Measurements from ENCODE around the gene USP24.

USP24 gene

GRCh38 chr1:55249646-55250398, 34.7 kb upstream of the USP24 start:
- Histone ChIP-seq H4K20me1 (ENCODE audit: insufficient read depth, low read length) (no peaks in the 10 kb centered on the region), H3K79me2 (ENCODE audit: low read length) (no peaks in the 10 kb centered on the region), H3K9me3 (ENCODE audit: insufficient read depth, low read length) (no peaks in the 10 kb centered on the region), H2AFZ (ENCODE audit: low read depth, low read length) (no peak overlapping the region), H3K36me3 (replicated peaks; ENCODE audit: low read depth, low read length) (no peaks in the 10 kb centered on the region), H3K27ac (ENCODE audit: low read length) (no peak overlapping the region), H3K4me2 (ENCODE audit: low read length) (no peak overlapping the region), H3K27me3 (ENCODE audit: low read depth, low read length) (no peaks in the 10 kb centered on the region), H3K4me3 (ENCODE audit: low read length) (no peak overlapping the region), H3K9ac (ENCODE audit: low read length) (no peak overlapping the region), H3K4me1 (ENCODE audit: low read length) (peaks cover 5% of the 10 kb centered on the region; the same call in 1 of the 2 replicates)
- TF ChIP-seq EZH2phosphoT487 (IDR thresholded peaks at IDR 0.05; ENCODE audit: low read depth): no peak
- TF ChIP-seq, protein P1, sequence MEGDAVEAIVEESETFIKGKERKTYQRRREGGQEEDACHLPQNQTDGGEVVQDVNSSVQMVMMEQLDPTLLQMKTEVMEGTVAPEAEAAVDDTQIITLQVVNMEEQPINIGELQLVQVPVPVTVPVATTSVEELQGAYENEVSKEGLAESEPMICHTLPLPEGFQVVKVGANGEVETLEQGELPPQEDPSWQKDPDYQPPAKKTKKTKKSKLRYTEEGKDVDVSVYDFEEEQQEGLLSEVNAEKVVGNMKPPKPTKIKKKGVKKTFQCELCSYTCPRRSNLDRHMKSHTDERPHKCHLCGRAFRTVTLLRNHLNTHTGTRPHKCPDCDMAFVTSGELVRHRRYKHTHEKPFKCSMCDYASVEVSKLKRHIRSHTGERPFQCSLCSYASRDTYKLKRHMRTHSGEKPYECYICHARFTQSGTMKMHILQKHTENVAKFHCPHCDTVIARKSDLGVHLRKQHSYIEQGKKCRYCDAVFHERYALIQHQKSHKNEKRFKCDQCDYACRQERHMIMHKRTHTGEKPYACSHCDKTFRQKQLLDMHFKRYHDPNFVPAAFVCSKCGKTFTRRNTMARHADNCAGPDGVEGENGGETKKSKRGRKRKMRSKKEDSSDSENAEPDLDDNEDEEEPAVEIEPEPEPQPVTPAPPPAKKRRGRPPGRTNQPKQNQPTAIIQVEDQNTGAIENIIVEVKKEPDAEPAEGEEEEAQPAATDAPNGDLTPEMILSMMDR (IDR thresholded peaks at IDR 0.05; ENCODE audit: low read depth, low read length): no peak

GRCh38 chr1:55246896-55247295, 31.7 kb upstream of the USP24 start:
- no peaks in the 10 kb centered on the region; the same call in 1 of the 2 replicates for H3K4me1 ChIP-seq (ENCODE audit: low read length)
- no peak overlapping the region for H3K9ac ChIP-seq (ENCODE audit: low read length)
- H3K27me3 ChIP-seq (ENCODE audit: low read depth, low read length): no peaks in the 10 kb centered on the region
- no peak overlapping the region for H3K27ac ChIP-seq (ENCODE audit: low read length)
- H4K20me1 ChIP-seq (ENCODE audit: insufficient read depth, low read length): no peaks in the 10 kb centered on the region
- H3K4me3 ChIP-seq (ENCODE audit: low read length): no peak overlapping the region
- no peaks in the 10 kb centered on the region for H3K9me3 ChIP-seq (ENCODE audit: insufficient read depth, low read length)
- no peaks in the 10 kb centered on the region for H3K36me3 ChIP-seq (replicated peaks; ENCODE audit: low read depth, low read length)
- H2AFZ ChIP-seq (ENCODE audit: low read depth, low read length): no peak overlapping the region
- H3K4me2 ChIP-seq (ENCODE audit: low read length): no peak overlapping the region
- TF ChIP-seq, protein P1 (IDR thresholded peaks at IDR 0.05; ENCODE audit: low read depth, low read length): no peak
- no peak for TF ChIP-seq EZH2phosphoT487 (IDR thresholded peaks at IDR 0.05; ENCODE audit: low read depth)
- no peaks in the 10 kb centered on the region for H3K79me2 ChIP-seq (ENCODE audit: low read length)

DNA sequence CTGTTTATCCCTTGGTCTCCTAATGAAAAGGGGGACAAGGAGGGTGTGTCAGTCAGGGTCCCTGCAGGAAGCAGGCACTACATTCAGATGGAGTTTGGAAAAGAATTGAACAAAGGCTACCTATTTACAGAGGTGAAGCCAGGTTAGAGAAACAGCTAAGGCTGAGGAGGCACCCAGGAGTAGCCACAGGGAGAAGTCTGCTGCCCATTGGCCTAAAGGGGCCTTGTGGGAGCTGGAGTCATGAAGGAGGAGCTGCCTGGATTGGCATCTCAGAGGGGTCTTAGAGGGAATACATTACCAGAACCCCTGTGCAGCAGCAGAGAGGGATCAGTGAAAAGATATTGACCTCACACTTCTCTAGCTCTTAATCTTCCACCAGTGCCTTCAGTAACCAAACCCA, 31.2 kb upstream of the USP24 start:
- Histone ChIP-seq H3K27ac (ENCODE audit: low read length) (no peak overlapping the region), H3K4me1 (ENCODE audit: low read length) (no peaks in the 10 kb centered on the region; the same call in 1 of the 2 replicates), H3K27me3 (ENCODE audit: low read depth, low read length) (no peaks in the 10 kb centered on the region), H3K36me3 (replicated peaks; ENCODE audit: low read depth, low read length) (no peaks in the 10 kb centered on the region), H2AFZ (ENCODE audit: low read depth, low read length) (no peak overlapping the region), H4K20me1 (ENCODE audit: insufficient read depth, low read length) (no peaks in the 10 kb centered on the region), H3K4me2 (ENCODE audit: low read length) (no peak overlapping the region), H3K4me3 (ENCODE audit: low read length) (no peak overlapping the region), H3K9me3 (ENCODE audit: insufficient read depth, low read length) (no peaks in the 10 kb centered on the region), H3K79me2 (ENCODE audit: low read length) (no peaks in the 10 kb centered on the region), H3K9ac (ENCODE audit: low read length) (no peak overlapping the region)
- TF ChIP-seq, protein P1 (IDR thresholded peaks at IDR 0.05; ENCODE audit: low read depth, low read length): no peak
- TF ChIP-seq EZH2phosphoT487 (IDR thresholded peaks at IDR 0.05; ENCODE audit: low read depth): no peak

DNA sequence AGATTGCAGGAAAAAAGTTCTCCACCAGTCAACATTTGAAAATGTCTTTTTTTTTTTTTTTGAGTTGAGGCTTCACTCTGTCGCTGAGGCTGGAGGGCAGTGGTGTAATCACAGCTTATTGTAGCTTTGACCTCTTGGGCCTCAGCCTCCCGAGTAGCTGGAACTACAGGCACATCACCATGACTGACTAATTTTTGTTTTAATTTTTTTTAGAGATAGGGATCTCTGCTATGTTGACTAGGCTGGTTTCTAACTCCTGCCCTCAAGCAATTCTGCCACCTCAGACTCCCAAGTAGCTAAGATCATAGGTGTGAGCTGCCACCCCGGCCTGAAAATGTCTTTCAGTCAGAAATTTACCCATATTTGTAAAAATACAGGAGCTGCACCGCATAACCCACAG, 30.6 kb upstream of the USP24 start:
- H3K4me3 ChIP-seq (ENCODE audit: low read length): no peak overlapping the region
- no peak overlapping the region for H3K4me2 ChIP-seq (ENCODE audit: low read length)
- no peak overlapping the region for H3K9ac ChIP-seq (ENCODE audit: low read length)
- H3K4me1 ChIP-seq (ENCODE audit: low read length): no peaks in the 10 kb centered on the region; the same call in 1 of the 2 replicates
- H3K79me2 ChIP-seq (ENCODE audit: low read length): no peaks in the 10 kb centered on the region
- no peaks in the 10 kb centered on the region for H3K9me3 ChIP-seq (ENCODE audit: insufficient read depth, low read length)
- no peaks in the 10 kb centered on the region for H3K27me3 ChIP-seq (ENCODE audit: low read depth, low read length)
- no peak overlapping the region for H2AFZ ChIP-seq (ENCODE audit: low read depth, low read length)
- H4K20me1 ChIP-seq (ENCODE audit: insufficient read depth, low read length): no peaks in the 10 kb centered on the region
- H3K27ac ChIP-seq (ENCODE audit: low read length): no peak overlapping the region
- TF ChIP-seq, protein P1 (IDR thresholded peaks at IDR 0.05; ENCODE audit: low read depth, low read length): no peak
- TF ChIP-seq EZH2phosphoT487 (IDR thresholded peaks at IDR 0.05; ENCODE audit: low read depth): no peak
- H3K36me3 ChIP-seq (replicated peaks; ENCODE audit: low read depth, low read length): no peaks in the 10 kb centered on the region
